ENCODE data around the gene OR51E2.

OR51E2 gene

DNA sequence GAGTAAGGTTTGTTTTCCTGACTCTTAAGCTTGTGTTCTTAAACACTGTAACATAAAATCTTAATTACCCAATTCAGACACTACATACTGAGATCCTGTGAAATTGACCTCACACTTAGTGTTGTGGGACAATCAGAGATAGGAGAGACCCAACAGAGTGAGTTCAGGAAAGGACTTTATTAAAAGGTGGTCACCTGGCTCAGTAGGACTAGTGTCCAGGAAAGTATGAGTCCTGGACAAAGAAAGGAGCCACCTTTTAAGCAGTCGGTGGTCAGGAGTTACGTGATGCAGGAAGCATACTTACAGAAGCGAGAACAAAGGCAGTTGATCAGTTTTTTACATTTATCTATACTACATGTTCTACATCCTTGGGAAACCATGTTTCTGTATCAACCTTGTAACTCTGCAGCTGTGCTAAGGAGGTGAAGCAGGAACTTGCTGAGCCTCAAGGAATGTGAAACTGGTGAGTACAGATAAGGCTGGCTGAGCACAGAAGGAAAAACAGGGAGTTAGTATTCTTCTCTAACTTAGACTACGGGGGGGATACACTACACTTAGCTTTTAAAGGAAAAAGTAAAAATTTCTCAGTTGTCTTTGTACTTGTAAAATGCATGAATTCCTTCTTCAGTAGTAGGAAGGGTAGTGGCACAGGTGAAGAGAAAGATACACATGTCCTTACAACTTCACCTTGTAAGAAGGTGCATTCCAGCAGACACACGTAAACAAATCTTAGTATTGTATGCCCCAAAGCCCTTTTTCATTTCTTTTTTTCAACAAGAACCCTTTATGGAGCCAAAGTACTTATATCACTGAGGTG lies 38.8 kb downstream of the OR51E2 start:
- no peak for DNase-seq

- DNase-seq = no peak
Observed at GRCh38 chr11:4654635-4655369, 42.9 kb downstream of the OR51E2 start.

- DNase-seq = no peak
Observed at GRCh38 chr11:4647766-4648165, 49.9 kb downstream of the OR51E2 start.

DNA sequence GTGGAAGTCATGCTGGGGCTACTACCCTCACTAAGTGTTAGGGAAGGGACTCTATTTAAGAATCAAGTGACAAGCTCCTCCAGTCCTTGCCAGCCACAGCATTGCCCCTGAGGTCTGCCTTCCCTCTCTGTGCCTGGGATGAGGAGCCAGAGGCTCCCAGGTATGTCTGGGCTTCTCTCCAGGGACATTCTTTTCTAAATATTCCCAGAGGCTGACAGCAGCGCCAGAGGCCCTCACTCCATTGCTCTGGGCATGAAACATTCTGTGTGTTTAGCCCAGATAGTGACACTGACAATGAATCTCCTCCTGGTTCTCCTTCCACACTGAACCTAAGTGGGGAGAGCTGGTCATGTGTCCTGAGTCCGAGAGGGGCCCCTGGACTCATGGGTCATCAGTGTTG lies 51.7 kb downstream of the OR51E2 start:
- DNase-seq = no peak

- DNase-seq = no peak
Observed at GRCh38 chr11:4644233-4644632, 53.4 kb downstream of the OR51E2 start.

GRCh38 chr11:4643682-4644081 lies 54.0 kb downstream of the OR51E2 start, which contains the start of gene OR51E1:
OR51E1 (plus strand) TSS chr11:4643982; CDS start chr11:4652527, 8,545 bp downstream.
- no peak for DNase-seq

DNA sequence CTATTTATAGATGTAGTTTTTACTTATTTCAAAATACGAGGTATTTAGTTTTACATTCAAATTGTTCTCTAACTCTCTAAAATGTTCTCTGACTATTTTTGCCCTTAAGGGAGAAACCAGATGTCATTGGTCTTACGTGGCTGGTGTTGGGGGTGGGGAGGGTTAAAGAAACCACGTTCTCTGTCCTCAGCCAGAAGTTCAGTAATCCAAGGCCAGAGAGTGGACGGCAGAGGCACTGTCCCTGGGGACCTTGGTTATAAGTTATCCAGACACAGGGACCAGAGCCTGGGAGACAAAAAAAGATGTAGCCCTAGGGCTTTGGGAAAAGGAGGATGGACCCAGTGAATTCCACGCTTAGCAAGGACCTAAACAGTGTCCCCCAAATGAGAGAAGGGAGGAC lies 54.6 kb downstream of the OR51E2 start:
- no peak for DNase-seq

- no peak for DNase-seq
Observed at GRCh38 chr11:4642043-4642442, 55.6 kb downstream of the OR51E2 start.

- DNase-seq = no peak
Observed at GRCh38 chr11:4641501-4641900, 56.2 kb downstream of the OR51E2 start.

- no peak for DNase-seq
Observed at GRCh38 chr11:4639931-4640330, 57.7 kb downstream of the OR51E2 start.

GRCh38 chr11:4637662-4638047 lies 60.0 kb downstream of the OR51E2 start:
- no peak for DNase-seq

DNA sequence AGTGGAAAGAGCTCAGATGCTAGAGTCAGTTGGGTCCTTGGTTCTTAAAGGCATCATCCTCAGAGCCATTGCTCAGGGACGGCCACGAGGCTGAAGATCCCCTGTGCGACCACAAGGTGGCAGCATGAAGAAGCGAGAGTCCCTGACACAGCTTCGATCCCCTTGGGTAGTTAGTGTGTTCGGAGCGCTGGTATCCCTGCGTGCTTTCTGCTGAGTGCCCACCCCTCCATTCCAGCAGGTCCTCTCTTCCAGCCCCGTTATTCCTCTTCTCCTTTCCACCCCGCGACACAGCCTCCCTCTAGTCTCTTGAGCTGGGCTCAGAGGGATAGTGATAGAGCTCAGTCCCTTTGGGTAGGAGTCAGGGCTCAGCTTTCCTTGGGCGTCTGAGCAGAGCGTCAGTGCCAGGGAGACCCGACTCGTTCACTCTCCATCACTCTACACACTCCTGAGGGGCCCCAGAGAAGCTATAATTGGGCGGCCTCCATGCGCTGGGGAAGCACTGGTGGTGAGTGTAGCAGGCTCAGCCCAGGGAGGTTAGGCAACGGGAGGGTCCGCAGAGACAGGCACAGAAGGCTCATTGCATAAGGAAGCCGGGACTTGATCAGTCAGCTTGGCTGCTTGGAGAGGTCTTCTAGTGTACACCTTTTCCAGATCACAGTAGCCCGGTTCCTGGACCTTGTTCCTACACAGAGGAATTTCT lies 60.5 kb downstream of the OR51E2 start, which contains the start of gene OR51D1:
Gene OR51D1, plus strand, starts transcription at position 516 of the 700 bp plus-strand sequence. CDS start 2,314 bp downstream, outside the sequence.
- DNase-seq = peak; percentile 71

DNA sequence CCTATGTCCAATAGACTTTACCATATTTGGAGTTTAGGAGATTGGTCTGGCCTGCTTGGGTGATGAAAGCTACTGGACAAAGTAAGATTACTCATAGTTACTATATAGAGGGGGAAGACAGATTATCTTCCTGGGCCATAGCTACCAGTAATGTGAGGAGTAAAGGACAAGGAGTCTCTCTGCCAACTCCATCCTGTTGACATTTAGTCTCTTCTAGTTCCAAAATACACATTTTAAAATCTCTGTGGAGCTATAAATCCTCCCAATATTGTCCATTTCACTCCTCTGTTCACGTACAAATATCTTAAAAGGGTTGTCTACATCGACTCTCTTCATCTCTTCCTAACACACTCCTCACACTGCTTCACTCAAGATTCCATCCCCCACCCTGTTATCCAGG lies 61.5 kb downstream of the OR51E2 start:
- DNase-seq = no peak
